ENCODE results near the gene GAB4.
A peak's percentile ranks its signal among the peaks of the same experiment; 100 is the strongest.
"Not testable (repeated sequence)": the region's sequence is repeated elsewhere in the genome, so short reads cannot be mapped to it uniquely, and the experiment has no call there.

GAB4 gene

GRCh38 chr22:16917144-16918003 is 90.6 kb downstream of the GAB4 start:
- no peak for FAIRE-seq
- TF ChIP-seq POLR2A (IDR thresholded peaks at IDR 0.05; ENCODE audit: low read depth, low read length) (no peak), TAF1 (IDR thresholded peaks at IDR 0.05; ENCODE audit: low read depth, low read length) (no peak), PAX5 (IDR thresholded peaks at IDR 0.05; ENCODE audit: insufficient read depth, low read length, severe bottlenecking) (no peak), POLR2AphosphoS5 (IDR thresholded peaks at IDR 0.05; ENCODE audit: low read depth, low read length) (no peak), SPI1 (IDR thresholded peaks at IDR 0.05; ENCODE audit: low read depth, low read length) (no peak), POU2F2 (IDR thresholded peaks at IDR 0.05; ENCODE audit: low read depth, low read length) (no peak)
- peak; percentile 32 for DNase-seq (ENCODE audit: insufficient read length, low spot score)

GRCh38 chr22:16915701-16916100 is 92.3 kb downstream of the GAB4 start:
- TF ChIP-seq POLR2AphosphoS5 (IDR thresholded peaks at IDR 0.05; ENCODE audit: low read depth, low read length) (no peak), POLR2A (IDR thresholded peaks at IDR 0.05; ENCODE audit: low read depth, low read length) (no peak), SPI1 (IDR thresholded peaks at IDR 0.05; ENCODE audit: low read depth, low read length) (no peak), POU2F2 (IDR thresholded peaks at IDR 0.05; ENCODE audit: low read depth, low read length) (no peak), PAX5 (IDR thresholded peaks at IDR 0.05; ENCODE audit: insufficient read depth, low read length, severe bottlenecking) (no peak), TAF1 (IDR thresholded peaks at IDR 0.05; ENCODE audit: low read depth, low read length) (no peak)
- DNase-seq (ENCODE audit: insufficient read length, low spot score) (no peak), FAIRE-seq (no peak)

GRCh38 chr22:16914911-16915310 is 93.1 kb downstream of the GAB4 start:
- not testable (repeated sequence) for DNase-seq (ENCODE audit: insufficient read length, low spot score); FAIRE-seq

- TF ChIP-seq TAF1 (IDR thresholded peaks at IDR 0.05; ENCODE audit: low read depth, low read length) (no peak), PAX5 (IDR thresholded peaks at IDR 0.05; ENCODE audit: insufficient read depth, low read length, severe bottlenecking) (no peak), SPI1 (IDR thresholded peaks at IDR 0.05; ENCODE audit: low read depth, low read length) (no peak), POU2F2 (IDR thresholded peaks at IDR 0.05; ENCODE audit: low read depth, low read length) (no peak), POLR2AphosphoS5 (IDR thresholded peaks at IDR 0.05; ENCODE audit: low read depth, low read length) (no peak), POLR2A (IDR thresholded peaks at IDR 0.05; ENCODE audit: low read depth, low read length) (no peak)
- DNase-seq (ENCODE audit: insufficient read length, low spot score) (no peak), FAIRE-seq (no peak)
These were observed 94.0 kb downstream of the GAB4 start for GRCh38 chr22:16914006-16914405.

- FAIRE-seq (no peak), DNase-seq (ENCODE audit: insufficient read length, low spot score) (no peak)
- TF ChIP-seq POU2F2 (IDR thresholded peaks at IDR 0.05; ENCODE audit: low read depth, low read length) (no peak), TAF1 (IDR thresholded peaks at IDR 0.05; ENCODE audit: low read depth, low read length) (no peak), PAX5 (IDR thresholded peaks at IDR 0.05; ENCODE audit: insufficient read depth, low read length, severe bottlenecking) (no peak), POLR2A (IDR thresholded peaks at IDR 0.05; ENCODE audit: low read depth, low read length) (no peak), SPI1 (IDR thresholded peaks at IDR 0.05; ENCODE audit: low read depth, low read length) (no peak), POLR2AphosphoS5 (IDR thresholded peaks at IDR 0.05; ENCODE audit: low read depth, low read length) (no peak)
These were observed 95.7 kb downstream of the GAB4 start for GRCh38 chr22:16912281-16912680.

Measured in GM12891 (cell line).